Measurements from ENCODE around the gene NKTR. TPM values are rescaled to one million over a fixed set of nuclear protein-coding genes. Genes with fewer than 3 reads are reported as not detected.

Gene NKTR
- total RNA-seq, 1 experiment from 2014 or later: 79.8 TPM

GRCh38 chr3:42552830-42553229 lies 47.7 kb upstream of the NKTR start:
- Histone ChIP-seq H2BK15ac (ENCODE audit: low read depth, low read length) (no peak overlapping the region), H2AFZ (ENCODE audit: low read length) (no peak overlapping the region), H3K9ac (ENCODE audit: extremely low read depth, insufficient read length, low read length) (no peak overlapping the region), H2AK5ac (ENCODE audit: insufficient read length, low read length) (no peak overlapping the region), H4K91ac (ENCODE audit: insufficient read length, low read depth, low read length) (no peak overlapping the region), H2BK5ac (ENCODE audit: insufficient read length, low read length) (no peak overlapping the region), H3K23ac (ENCODE audit: insufficient read length, low read depth, low read length) (no peak overlapping the region), H3K27ac (ENCODE audit: insufficient read length, low read depth, low read length) (no peak overlapping the region), H3K23me2 (ENCODE audit: insufficient read length, low read depth, low read length, poor library complexity, severe bottlenecking) (no peaks in the 10 kb centered on the region), H2BK20ac (ENCODE audit: low read depth, low read length, poor library complexity, severe bottlenecking) (no peak overlapping the region), H3K18ac (ENCODE audit: insufficient read length, low read depth, low read length) (no peak overlapping the region), H3K14ac (ENCODE audit: insufficient read depth, low read length) (no peak overlapping the region), H4K8ac (replicated peaks; ENCODE audit: insufficient read length, low read depth, low read length) (no peak overlapping the region), H3K9me3 (ENCODE audit: control insufficient read depth, low read depth, low read length) (no peaks in the 10 kb centered on the region), H3K79me1 (ENCODE audit: insufficient read depth, low read depth, low read length, poor library complexity, severe bottlenecking) (no peaks in the 10 kb centered on the region), H2BK120ac (ENCODE audit: low read depth, low read length, poor library complexity, severe bottlenecking) (no peak overlapping the region), H4K5ac (ENCODE audit: insufficient read length, low read depth, low read length) (no peak overlapping the region), H3T11ph (ENCODE audit: low read length) (no peak overlapping the region), H3K27me3 (ENCODE audit: insufficient read depth, low read length) (no peaks in the 10 kb centered on the region), H3K4me1 (ENCODE audit: insufficient read depth, low read length) (no peaks in the 10 kb centered on the region), H3K4me2 (ENCODE audit: insufficient read depth, insufficient read length, low read length) (no peak overlapping the region), H3K79me2 (ENCODE audit: insufficient read depth, low read length) (peaks cover 1% of the 10 kb centered on the region; the same call in 1 of the 2 replicates), H4K20me1 (ENCODE audit: control insufficient read depth, insufficient read depth, insufficient read length) (no peaks in the 10 kb centered on the region), H2BK12ac (ENCODE audit: insufficient read length, low read depth, low read length) (no peak overlapping the region), H3K56ac (ENCODE audit: insufficient read length, low read depth, low read length) (no peak overlapping the region), H3K4ac (ENCODE audit: low read depth, low read length) (no peak overlapping the region)
- Mint-ChIP-seq H3K4me1 (no peaks in the 10 kb centered on the region), H3K27ac (no peak overlapping the region), H3K27me3 (ENCODE audit: low read depth) (no peaks in the 10 kb centered on the region), H3K36me3 (ENCODE audit: insufficient read depth in 1 of 3, low read depth in 3 of 3) (peaks cover 23 to 56% (median 50%) of the 10 kb centered on the region in 3 experiments), H3K9me3 (no peaks in the 10 kb centered on the region), H3K4me3 (no peak overlapping the region)
- TF ChIP-seq CTCF (conservative IDR thresholded peaks at IDR 0.05): no peak
- no CpG with 5 or more reads among the region's 1 CpG for WGBS (ENCODE audit: extremely low coverage, insufficient read length, low lambda C conversion rate)
- DNase-seq: no peak

Data from H9 (cell line).